HCEC 1CT (cell line): ENCODE measurements around the gene GAPDHS.

Experiments
- DNase-seq: peaks from one replicate; pipeline ENCODE4 v3.0.0-alpha.2; 2017

Gene GAPDHS

DNA sequence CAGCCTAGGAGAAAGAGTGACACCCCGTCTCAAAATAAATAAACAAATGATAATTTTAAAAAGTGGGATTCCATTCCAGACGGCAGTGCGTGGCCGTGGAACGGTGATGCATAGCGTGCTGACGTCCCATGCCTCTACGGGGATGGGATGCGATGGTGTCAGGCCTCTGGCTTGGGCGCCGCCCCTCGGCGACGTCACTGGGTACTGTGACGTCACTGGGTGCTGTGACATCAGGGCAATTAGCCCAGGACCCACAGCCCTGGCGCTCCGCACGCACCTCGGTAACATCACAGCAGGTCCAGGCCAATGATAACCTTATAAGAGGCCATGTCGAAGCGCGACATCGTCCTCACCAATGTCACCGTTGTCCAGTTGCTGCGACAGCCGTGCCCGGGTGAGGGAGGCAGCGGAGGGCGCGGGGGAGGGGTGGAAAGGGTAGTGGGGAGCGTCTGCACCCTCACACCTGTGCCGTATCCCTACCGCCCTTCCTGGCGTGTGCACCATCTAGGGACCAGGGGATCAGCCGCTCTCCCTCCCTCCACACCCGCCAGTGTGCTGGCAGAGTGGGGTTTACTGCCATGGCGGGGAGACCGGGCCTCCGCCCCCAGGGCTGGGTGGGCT lies at the start of gene GAPDHS:
GAPDHS (plus strand) TSS at position 256 of the 621 bp plus-strand sequence; CDS start at position 328, 72 bp downstream.
- no peak for DNase-seq

DNA sequence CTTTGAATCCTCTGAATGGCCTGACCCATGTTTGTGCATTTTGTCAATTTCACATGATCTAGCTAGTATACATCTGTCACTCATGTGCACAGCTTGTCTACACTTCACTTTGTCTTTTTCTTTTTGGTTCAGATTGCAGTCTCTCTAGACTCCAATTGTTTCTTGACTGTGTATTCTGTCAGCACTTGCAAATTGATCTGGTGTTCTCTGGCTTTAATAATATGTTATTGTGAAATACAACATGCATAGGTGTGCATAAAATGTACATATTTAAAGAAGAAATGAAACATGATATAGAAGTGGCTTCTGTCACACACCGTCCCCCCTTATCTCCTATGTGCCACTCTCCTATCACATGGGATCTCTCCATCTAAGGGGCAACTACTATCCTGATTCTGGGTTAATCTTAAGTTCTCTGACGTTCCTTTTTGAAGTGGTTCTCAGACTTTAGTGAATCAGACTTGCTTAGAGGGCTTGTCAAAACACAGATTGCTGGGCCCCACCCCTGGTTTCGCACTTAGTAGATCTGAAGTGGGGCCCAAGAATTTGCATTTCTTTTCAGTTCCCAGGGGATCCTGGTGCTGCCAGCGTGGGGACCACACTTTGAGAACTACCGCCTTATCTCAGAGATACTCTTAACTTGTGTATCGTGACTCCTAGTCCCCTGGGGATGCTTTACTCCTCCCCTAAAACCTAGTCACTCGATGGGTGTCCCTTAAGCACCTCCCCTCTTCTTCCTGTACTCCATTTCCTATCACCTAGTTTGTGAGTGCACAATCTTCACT lies 48.8 kb upstream of the GAPDHS start:
- DNase-seq, result no peak

DNA sequence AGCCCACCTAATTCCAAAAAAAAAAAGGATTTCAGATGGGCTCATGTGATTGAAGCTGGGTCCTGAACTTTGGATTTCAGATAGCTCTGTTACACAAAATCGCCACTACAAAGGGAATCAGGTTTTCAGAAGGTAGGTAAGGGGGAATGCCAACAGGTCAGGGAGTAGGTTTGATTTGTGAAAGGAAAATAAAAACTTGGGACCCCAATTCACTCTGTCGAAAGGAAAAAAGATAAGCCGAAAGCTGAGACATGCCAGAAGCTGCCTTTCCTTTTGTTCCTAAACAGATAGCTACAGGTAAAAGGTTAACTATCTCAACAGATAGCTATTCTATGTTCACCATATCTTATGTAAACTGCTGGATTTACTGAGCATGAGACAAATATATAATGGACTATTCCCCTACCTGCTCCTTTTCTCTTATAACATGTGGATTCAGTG lies 47.0 kb upstream of the GAPDHS start:
- DNase-seq, result no peak

DNA sequence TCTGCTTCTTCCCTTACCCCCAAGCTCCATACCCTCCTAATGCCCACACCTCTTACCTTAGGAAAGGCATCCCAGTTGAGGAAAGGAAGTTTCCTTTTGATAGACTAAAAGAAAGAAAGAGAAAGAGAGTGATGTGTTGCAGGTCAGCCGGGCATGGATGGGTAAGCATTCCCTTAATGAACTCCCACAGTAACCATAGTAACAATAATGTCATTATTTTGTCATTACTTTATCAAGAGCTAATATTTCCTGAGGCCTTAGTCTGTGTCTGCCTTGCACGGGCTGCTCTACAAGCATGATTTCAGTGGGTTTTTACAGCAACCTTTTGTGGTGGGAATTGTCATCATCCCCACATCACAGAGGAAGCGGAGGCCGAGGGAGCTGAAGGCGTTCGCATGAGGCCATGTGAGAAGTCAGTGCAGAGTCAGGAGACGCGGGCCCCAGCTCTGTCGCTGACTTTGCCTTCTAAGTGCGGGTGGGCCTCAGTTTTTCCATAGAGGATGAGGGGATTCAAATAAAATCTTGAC lies 45.5 kb upstream of the GAPDHS start:
- no peak for DNase-seq

DNA sequence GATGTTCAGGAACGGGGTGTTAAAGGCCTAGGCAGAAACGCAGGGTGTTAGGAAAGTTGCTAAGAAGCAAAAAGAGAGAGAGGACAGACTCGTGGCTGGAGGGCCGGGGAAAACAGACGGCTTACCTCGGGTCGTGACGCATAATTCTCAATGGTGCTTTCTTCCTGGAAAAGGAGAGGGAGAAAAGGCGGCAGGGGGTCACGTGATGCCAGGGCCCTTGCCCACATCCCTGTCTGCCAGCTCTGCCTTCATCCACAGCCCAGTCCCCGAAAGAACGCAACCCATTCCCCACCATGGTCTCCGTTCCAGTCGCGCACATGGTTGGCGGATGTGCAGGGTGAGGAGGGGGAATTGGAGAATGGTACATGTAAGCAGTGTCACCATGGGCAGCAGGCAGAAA lies 44.6 kb upstream of the GAPDHS start:
- DNase-seq, result no peak

DNA sequence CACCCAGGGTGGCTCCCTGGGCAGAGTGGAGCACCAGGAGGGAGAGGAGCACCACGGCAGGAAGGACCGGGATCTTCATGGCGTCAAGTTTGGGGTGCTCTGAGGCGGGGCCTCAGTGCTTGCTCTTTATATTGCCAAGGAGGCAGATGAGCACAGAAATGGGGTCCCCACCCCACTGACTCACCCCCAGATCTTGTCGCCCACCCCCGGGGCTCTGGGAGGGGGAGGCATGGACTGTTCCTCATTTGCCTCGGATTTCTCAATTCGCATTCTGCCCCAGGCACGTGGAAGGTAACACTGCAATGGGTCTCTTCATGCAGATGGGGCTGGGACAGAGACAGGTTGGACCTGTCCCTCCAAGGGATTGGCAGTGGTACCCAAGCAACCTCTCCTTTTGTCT lies 42.9 kb upstream of the GAPDHS start, which contains the start of gene KRTDAP:
KRTDAP (minus strand) TSS at position 101 of the 400 bp plus-strand sequence; CDS start at position 79, 22 bp downstream.
- no peak for DNase-seq

DNA sequence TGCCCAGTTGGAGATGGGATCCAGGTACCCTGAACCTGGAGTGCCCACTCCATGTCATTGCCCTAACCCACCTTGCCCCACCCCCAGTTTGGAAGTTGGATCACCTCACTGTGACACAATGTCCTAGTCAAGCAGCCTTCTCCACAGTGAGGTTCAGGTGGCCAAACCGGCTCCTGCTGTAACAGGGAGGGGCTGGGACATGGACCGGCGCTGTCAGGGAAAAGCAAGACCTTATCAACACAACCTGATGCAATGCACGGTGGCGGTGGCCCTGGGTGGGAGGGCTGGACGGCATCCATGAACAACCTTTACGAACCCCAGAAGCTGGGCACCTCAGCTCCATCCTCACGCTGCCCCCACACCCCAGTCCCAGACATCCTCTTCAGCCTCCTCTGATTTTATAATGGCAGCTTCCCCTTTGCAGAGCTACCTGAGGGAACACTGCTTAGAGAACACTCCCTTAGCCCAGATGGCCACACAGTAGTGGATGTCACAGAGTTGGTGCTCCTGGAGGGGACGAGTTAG lies 41.4 kb upstream of the GAPDHS start:
- no peak for DNase-seq

DNA sequence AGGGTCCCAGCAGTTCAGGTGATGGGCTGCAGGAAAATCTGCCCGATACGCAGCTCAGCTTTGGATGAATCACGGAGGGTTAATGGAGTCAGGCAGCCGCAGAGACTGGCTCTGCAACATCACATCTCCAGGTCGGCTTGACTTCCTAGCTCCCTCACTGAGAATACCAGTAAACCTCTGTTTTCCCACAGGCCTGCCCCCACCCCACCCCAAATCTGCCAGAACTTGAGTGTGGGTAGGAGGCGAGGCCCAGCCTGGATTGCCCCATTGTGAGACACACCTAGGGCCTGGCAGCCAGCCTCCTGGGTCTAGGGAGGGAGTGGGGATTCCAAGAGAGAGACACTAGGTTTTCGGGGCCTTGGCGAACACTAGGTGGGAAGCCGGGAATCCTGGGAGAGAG lies 39.3 kb upstream of the GAPDHS start:
- no peak for DNase-seq

DNA sequence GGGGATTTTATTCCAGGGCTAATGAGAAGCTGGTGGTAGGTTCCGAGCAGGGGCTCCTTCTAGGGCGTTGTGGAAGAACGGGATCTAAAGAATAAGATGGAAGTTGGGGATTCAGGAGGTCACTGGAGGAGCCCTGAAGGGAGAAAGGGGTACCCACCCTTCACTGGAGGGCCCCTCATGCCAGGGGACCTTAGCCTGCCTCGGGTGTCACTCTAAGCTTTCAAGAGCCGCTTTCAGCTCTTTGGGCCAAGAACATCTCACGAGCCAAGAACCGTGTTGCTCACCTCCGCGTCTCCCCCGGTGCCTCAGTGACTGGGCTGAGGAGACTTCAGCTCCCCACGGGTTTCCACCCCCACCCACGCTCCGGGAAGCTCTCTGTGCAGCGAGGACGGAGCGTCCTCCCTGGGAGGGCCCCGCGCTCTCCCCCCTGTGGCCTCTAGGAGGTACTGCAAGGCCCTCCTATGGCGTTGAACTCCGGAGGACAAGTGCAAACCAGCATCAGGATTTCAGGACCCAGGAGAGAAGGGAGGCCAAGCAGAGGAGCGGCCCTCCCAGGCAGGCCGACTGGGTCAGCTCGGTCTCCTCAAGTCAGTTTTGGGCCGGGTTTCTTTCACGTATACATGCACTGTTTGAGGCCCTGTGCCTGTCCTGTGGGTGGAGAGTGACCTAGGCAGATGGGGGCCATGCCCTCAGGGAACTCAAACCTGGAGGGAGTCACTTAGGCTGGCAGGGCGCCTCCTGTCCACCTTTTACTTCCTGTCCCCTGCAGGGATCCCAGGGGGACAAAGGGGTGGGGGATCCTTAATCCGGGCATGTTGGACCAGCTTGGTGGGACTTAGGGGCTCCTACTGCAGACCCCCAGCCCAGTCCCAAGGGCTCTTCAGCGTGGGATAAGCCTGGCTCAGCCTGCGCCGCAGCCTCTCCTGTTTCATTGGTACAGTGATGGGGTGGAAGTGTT lies 37.9 kb upstream of the GAPDHS start:
- DNase-seq, result peak; percentile 64

DNA sequence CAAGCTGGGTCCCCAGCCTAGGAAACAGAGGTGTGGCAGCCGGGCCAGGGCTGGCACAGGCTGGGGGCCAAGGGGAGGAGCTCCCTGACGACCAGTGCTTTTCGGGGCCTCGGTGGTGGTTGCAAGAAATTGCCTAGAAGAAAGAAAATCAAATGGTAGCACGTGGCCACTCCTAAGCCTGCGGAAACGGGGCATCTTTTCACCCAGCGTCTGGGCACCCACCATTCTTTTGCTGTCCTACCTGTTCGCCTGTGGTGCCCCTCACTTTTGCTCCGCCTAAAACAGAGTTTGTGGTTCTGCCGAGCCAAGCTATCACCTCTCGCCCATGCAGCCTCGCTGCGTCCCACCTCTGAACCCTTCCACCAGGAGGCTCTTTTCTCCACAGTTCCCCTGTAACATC lies 35.9 kb upstream of the GAPDHS start:
- no peak for DNase-seq

DNA sequence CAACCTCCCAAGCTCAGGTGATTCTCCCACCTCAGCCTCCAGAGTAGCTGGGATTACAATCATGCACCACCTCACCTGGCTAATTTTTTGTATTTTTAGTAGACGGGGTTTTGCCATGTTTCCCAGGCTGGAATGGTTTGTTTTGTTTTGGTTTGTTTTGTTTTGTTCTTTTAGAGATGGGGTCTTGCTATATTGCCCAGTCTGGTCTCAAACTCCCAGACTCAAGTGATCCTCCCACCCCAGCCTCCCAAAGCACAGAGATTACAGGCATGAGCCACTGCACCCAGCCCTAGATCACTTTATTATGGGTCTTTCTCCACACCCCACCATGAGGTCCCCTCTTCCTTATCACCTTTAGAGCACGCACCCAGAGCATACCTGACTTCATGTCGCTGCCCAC lies 35.0 kb upstream of the GAPDHS start:
- DNase-seq, result no peak

DNA sequence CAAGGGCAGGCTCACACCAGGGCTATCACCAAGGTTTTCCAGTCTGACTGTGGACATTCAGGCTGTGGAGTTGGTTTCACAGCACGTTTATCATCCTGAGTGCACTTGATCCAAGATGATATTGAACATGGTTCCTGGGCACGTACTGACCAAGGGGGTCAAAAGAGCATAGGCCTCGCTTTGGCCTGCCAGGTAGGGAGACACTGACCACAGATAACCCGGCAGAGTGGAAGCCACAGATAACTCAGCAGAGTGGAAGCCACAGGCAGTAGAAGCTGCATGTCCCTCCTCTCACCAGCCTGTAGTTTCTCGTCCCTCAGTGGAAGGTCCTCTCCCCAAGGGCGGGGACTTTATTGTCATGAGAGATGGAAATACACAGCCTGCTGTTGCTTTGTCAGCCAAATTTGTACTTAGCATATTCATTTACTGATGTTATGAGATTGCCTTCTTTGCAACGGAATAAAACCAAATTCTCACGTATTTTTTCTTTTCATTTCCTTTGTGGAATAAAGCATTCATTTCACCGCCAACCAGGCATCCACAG lies 34.2 kb upstream of the GAPDHS start:
- no peak for DNase-seq

DNA sequence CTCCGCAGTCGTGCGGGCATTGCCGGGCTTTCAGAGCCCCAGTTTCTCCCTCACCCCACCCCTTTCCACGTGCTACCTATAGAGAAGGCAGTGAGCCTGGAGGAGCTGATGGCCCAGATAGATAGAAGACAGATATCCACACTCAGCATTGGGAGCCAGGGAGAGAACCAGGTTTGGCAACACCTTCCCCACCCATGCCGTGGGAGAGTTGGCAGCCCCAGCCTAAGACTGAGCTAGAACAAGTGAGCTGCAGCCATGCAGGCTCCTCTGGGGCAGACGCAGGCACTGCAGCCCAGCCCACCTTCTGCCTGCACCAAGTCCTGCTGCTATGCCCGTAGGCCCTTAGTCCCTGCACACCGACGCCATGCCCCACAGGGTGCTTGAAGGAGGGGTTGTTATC lies 32.6 kb upstream of the GAPDHS start:
- DNase-seq, result no peak

DNA sequence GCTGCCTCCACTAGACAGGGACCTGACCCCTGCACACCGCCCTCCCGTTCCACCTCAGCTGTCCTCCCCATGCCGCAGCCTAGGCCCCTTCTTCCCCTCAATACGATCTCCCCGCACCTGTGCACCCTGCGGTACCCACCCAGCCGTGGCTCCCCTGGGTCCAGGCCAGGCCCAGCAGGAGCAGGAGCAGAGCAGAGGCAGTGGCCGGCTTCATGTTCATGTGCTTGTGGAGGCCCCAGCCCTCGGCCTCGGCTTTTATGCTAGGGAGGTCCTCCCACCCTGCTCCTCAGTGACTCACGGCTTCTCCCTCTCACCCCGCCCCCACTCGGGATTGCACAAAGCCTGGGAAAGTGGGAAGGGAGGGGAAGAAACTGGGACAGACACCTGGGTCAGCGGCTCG lies 31.6 kb upstream of the GAPDHS start:
- DNase-seq, result no peak

DNA sequence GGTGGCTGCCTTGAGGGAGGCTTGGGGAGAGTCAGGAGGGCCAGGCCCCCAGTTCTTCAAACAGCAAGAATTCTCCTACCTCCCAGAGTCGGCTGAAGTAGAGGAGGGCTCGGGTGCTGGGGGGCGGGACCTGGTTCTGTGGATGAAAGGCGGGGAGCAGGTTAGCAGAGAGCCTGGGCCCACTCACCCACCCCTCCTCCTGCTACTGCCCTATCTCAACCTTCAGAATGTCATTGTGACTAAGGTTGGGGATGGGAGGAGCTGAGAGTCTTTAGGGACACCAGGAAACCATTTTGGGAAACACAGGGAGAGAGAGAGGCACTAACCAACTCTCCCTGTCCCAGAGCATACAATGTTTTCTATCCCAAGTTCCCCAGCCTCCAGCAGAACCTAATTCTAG lies 30.5 kb upstream of the GAPDHS start:
- no peak for DNase-seq

DNA sequence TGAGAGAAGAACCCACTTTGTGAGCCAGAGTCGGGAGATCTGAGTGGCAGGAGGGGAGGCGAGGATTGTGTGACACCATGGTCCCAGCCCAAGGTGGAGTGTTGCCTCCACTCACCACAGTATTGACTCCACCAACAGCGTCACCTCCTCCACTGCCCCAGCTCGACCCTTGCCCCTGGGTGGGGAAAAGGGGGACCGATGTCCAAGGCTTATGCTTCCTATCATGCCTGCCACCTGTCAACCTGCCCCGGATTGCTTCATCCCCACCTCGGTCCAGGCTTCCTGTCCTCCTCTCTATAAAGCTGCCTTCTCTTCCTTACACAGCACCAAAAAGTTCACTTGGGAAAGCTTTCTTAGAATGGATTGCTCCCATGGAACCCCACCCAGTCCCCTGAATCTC lies 27.2 kb upstream of the GAPDHS start:
- DNase-seq, result no peak

DNA sequence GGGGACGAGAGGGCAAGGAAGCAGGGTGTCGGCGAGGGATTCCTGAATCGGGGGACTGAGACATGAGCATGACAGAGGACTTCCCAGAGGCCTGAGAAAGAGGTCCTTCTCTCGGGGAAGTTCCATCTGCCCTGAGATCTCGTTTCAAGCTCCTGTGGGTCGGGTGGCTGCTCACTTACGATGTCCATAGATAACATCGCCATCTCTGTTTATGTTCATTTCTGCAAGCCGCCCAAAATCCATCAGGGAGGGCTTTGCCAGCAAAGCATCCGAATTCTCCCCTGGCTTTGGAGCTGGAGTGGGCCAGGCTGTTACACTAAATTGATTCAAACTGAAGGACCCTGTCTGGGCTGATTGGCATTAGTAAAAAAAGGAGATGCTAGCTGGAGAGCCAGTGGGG lies 25.7 kb upstream of the GAPDHS start:
- DNase-seq, result no peak

DNA sequence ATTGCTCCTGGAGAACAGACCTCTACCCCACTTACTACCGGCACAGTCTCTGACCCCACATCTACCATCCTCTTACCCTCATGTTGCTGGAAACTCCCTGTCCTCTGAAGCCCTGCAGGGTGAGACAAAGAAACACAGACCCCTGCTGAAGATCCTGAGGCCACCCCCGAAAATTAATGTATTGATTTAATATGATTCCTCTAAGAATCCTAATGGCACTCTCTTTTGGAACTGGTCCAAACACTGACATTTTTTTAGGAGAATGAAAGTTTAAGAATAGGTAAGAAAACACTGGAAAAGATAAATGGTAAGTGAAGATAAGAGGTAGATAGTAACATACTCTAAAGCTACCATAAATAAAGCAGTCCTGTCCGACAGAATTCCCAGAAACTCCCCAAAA lies 25.1 kb upstream of the GAPDHS start:
- DNase-seq, result no peak

DNA sequence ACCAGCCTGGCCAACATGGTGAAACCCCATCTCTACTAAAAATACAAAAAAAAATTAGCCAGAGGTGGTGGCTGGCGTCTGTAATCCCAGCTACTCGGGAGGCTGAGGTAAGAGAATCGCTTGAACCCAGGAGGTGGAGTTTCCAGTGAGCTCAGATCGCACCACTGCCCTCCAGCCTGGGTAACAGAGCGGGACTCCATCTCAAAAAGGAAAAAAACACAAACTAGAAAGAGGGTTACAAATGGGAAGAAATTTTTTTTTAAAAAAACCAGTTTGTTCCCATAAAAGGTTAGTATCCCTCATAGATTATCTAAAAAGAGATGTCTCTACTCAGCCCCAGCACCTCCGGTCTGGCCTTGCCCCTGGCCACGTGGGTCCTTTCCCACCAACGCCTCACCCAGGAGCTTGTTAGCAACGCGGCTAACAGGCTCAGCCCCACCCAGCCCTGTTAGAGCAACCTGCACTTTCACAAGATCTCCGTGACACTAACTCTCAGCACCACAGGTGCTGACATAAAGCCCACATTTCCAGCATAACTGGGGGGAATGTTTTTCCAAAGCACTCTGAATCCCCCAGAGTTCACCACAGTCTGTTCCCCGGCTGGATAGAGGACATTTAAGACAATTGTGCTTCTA lies 24.1 kb upstream of the GAPDHS start:
- no peak for DNase-seq

DNA sequence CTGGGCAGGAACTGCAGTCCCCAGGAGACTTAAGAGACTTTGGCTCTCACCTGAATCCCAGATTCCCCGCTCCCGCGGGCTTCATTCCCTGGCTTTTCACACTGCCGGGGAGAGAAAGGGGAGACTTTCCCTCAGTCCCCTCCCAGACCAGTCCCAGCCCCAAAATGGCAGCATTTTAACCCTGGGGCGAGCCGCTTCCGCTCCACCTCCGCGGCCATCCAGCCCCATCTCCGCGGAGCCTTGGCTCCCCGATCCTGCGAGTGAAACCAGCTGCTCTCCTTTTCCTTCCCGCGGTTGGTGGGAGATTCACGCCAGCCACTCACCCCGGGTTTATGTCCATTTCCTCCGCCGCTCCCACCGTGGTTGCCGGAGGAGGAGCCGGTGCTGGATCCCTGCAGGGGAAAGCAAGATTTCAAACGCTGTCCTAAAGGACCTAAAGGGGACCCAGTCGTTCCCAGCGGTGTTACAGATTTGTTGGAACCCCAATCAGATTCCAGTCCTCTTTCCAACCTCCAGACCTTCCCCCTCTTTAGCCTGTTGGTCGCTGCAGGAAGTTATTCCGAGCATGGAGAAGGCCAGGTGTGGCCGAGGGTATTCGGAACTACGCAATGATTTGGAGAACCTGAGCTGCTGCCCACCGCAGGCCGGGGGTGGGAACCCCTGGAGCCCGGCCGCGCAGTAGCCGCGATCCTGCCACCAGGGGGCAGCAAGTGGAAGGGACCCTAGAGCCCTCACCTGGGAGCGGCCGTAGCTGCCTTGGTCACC lies 23.2 kb upstream of the GAPDHS start:
- peak; percentile 27 for DNase-seq

DNA sequence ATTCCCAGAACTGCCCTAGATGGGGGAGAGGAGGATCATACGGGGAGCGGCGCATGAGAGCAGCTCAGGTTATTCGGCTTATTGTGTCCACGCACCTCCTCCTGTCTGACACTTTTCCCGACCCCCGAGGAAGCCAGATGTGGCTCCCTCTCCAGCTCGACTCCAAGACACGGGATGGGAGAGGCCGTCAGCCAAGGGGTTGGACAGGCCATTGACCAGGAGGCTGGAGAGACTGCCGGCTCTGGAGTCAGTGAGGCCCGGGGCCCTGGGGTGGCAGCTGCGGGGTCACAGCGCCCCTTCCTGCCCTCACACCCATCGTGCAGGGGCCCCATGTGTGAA lies 22.7 kb upstream of the GAPDHS start:
- no peak for DNase-seq
